Measurements from ENCODE around the gene CRTC3. TPM values are rescaled to one million over a fixed set of nuclear protein-coding genes. Genes with fewer than 3 reads are reported as not detected.

The CRTC3 gene
- total and polyA plus RNA-seq, 2 of the 13 experiments (the other 11 are each of a cell fraction or from before 2014, with no cell fraction given), result 8.4 to 11.8 TPM

GRCh38 chr15:90664650-90665287 lies 135.0 kb downstream of the CRTC3 start (continued):
- no peak for TF ChIP-seq ZNF142 (CRISPR knock-in tag; IDR thresholded peaks at IDR 0.05)
- peak; percentile 92 for TF ChIP-seq ZNF446 (CRISPR knock-in tag; IDR thresholded peaks at IDR 0.05)
- TF ChIP-seq AHDC1 (CRISPR knock-in tag; IDR thresholded peaks at IDR 0.05; ENCODE audit: borderline replicate concordance), result no peak
- no peak for TF ChIP-seq REL (CRISPR knock-in tag; conservative IDR thresholded peaks at IDR 0.05)
- no peak for TF ChIP-seq PRDM10 (CRISPR knock-in tag; IDR thresholded peaks at IDR 0.05; ENCODE audit: low read depth)
- TF ChIP-seq ZBTB25 (CRISPR knock-in tag; IDR thresholded peaks at IDR 0.05), result 0 out of 2 replicates have a peak, but pooled peaks have one; percentile 12
- TF ChIP-seq BHLHE40 (IDR thresholded peaks at IDR 0.05; ENCODE audit: low read length), result peak; percentile 36; the same call in 1 of the 2 replicates
- no peak; the same call in 1 of the 2 replicates for TF ChIP-seq ZNF788 (CRISPR knock-in tag; IDR thresholded peaks at IDR 0.05; ENCODE audit: borderline replicate concordance)
